Measurements from ENCODE around the gene NDOR1.

Gene NDOR1

GRCh38 chr9:137243626-137244485, 38.4 kb downstream of the NDOR1 start:
- TF ChIP-seq GABPA (IDR thresholded peaks at IDR 0.05; ENCODE audit: low read depth), result peak; percentile 40; the same call in 1 of the 2 replicates
- no peak for TF ChIP-seq SPI1 (IDR thresholded peaks at IDR 0.05; ENCODE audit: borderline replicate concordance, low read depth)
- peak; percentile 80 for TF ChIP-seq POLR2AphosphoS5 (IDR thresholded peaks at IDR 0.05; ENCODE audit: low read depth)
- DNase-seq (ENCODE audit: low read depth in 1 of 2, low spot score in 1 of 2), result peak in 1 of 2 experiments; percentile 48
- Histone ChIP-seq H3K27ac (replicated peaks) (no peak overlapping the region), H3K27me3 (ENCODE audit: insufficient read depth, poor library complexity, severe bottlenecking) (no peaks in the 10 kb centered on the region), H3K4me3 (replicated peaks; ENCODE audit: insufficient read depth, low read length) (no peak overlapping the region)

GRCh38 chr9:137244486-137245449, 39.3 kb downstream of the NDOR1 start:
- Histone ChIP-seq H3K27me3 (ENCODE audit: insufficient read depth, poor library complexity, severe bottlenecking) (no peaks in the 10 kb centered on the region), H3K4me3 (replicated peaks; ENCODE audit: insufficient read depth, low read length) (no peak overlapping the region), H3K27ac (replicated peaks) (no peak overlapping the region)
- TF ChIP-seq POLR2AphosphoS5 (IDR thresholded peaks at IDR 0.05; ENCODE audit: low read depth) (no peak), SPI1 (IDR thresholded peaks at IDR 0.05; ENCODE audit: borderline replicate concordance, low read depth) (no peak)
- DNase-seq (ENCODE audit: low read depth in 1 of 2, low spot score in 1 of 2), result no peak

- Histone ChIP-seq H3K27me3 (ENCODE audit: insufficient read depth, poor library complexity, severe bottlenecking) (no peaks in the 10 kb centered on the region), H3K4me3 (replicated peaks; ENCODE audit: insufficient read depth, low read length) (no peak overlapping the region), H3K27ac (replicated peaks) (no peak overlapping the region)
- TF ChIP-seq REST (IDR thresholded peaks at IDR 0.05; ENCODE audit: insufficient replicate concordance, low read depth) (no peak), POLR2AphosphoS5 (IDR thresholded peaks at IDR 0.05; ENCODE audit: low read depth) (no peak), CTCF (IDR thresholded peaks at IDR 0.05; ENCODE audit: insufficient read depth, low read length) (no peak), SPI1 (IDR thresholded peaks at IDR 0.05; ENCODE audit: borderline replicate concordance, low read depth) (no peak), GABPA (IDR thresholded peaks at IDR 0.05; ENCODE audit: low read depth) (no peak)
- DNase-seq (ENCODE audit: low read depth in 1 of 2, low spot score in 1 of 2), result no peak
These were observed 40.2 kb downstream of the NDOR1 start for GRCh38 chr9:137245450-137246421.

GRCh38 chr9:137247135-137247915, 41.8 kb downstream of the NDOR1 start:
- Histone ChIP-seq H3K27me3 (ENCODE audit: insufficient read depth, poor library complexity, severe bottlenecking) (no peaks in the 10 kb centered on the region), H3K4me3 (replicated peaks; ENCODE audit: insufficient read depth, low read length) (no peak overlapping the region), H3K27ac (replicated peaks) (no peak overlapping the region)
- no peak for TF ChIP-seq REST (IDR thresholded peaks at IDR 0.05; ENCODE audit: insufficient replicate concordance, low read depth)
- TF ChIP-seq POLR2AphosphoS5 (IDR thresholded peaks at IDR 0.05; ENCODE audit: low read depth), result no peak
- TF ChIP-seq SPI1 (IDR thresholded peaks at IDR 0.05; ENCODE audit: borderline replicate concordance, low read depth), result no peak
- no peak for TF ChIP-seq GABPA (IDR thresholded peaks at IDR 0.05; ENCODE audit: low read depth)
- TF ChIP-seq CTCF (IDR thresholded peaks at IDR 0.05; ENCODE audit: insufficient read depth, low read length), result no peak
- no peak for DNase-seq (ENCODE audit: low read depth in 1 of 2, low spot score in 1 of 2)

Data from HL-60 (cell line).